Spleen (tissue), 11 donors: Measurements from ENCODE around the gene SORCS1. TPM values are rescaled to one million over a fixed set of nuclear protein-coding genes. Genes with fewer than 3 reads are reported as not detected.

Experiments used
- DNase-seq: peaks from one replicate; pipeline ENCODE4 v3.0.0-alpha.2; 2020
- H3K27ac ChIP-seq, 8 donors: fragments of 200-600 bp; sonication (generic) in 7 of 8; 1 replicate in 4 of 8; 2 replicates in 4 of 8; pipeline versions ENCODE4 v1.5.0 to v1.8.0; 2016 to 2021; ENCODE audit warnings: inconsistent platforms in 4 of 8, mild to moderate bottlenecking in 4 of 8, moderate library complexity in 1 of 8
- H3K27me3 ChIP-seq, 7 donors: fragments of 200-600 bp; sonication (generic) in 6 of 7; replicated peaks in 1 of 7; 1 replicate in 4 of 7; 2 replicates in 3 of 7; pipeline versions ENCODE4 v1.5.0 to v1.8.0; 2016 to 2021; ENCODE audit warnings: inconsistent platforms in 3 of 7, mild to moderate bottlenecking in 1 of 7
- H3K36me3 ChIP-seq, 6 donors: fragments of 200-600 bp; sonication (generic) in 5 of 6; 1 replicate in 4 of 6; 2 replicates in 2 of 6; pipeline versions ENCODE4 v1.5.0 to v1.8.0; 2016 to 2021; ENCODE audit warnings: inconsistent platforms in 2 of 6
- H3K4me1 ChIP-seq, 6 donors: fragments of 200-600 bp; sonication (generic) in 5 of 6; 1 replicate in 3 of 6; 2 replicates in 3 of 6; pipeline versions ENCODE4 v1.5.0 to v1.8.0; 2016 to 2021; ENCODE audit warnings: inconsistent platforms in 3 of 6
- H3K4me3 ChIP-seq, 8 donors: fragments of 200-600 bp; sonication (generic) in 7 of 8; 1 replicate in 4 of 8; 2 replicates in 4 of 8; pipeline versions ENCODE4 v1.5.0 to v1.8.0; 2016 to 2021; ENCODE audit warnings: inconsistent platforms in 4 of 8, mild to moderate bottlenecking in 4 of 8, moderate library complexity in 2 of 8
- H3K9me3 ChIP-seq, 8 donors: fragments of 200-600 bp; sonication (generic) in 7 of 8; 1 replicate in 4 of 8; 2 replicates in 4 of 8; pipeline versions ENCODE4 v1.5.0 to v1.8.0; 2016 to 2021; ENCODE audit warnings: inconsistent platforms in 4 of 8
- CTCF ChIP-seq, 11 experiments: fragments of 200-600 bp in 7 of 11; fragments of 450-650 bp in 4 of 11; sonication (generic) in 4 of 11; IDR thresholded peaks in 8 of 11; conservative IDR thresholded peaks in 3 of 11; 1 replicate in 7 of 11; 2 replicates in 4 of 11; pipeline versions ENCODE4 v1.4.0 to v1.8.0; 2016 to 2021; ENCODE audit warnings: antibody characterized with exemption in 11 of 11, inconsistent platforms in 4 of 11, mild to moderate bottlenecking in 1 of 11
- POLR2A ChIP-seq, 3 donors: fragments of 450-650 bp; IDR thresholded peaks; one replicate each; pipeline ENCODE4 v1.5.1; 2017; ENCODE audit warnings: antibody characterized with exemption in 3 of 3, mild to moderate bottlenecking in 1 of 3
- POLR2AphosphoS5 ChIP-seq, 3 donors: sonication (generic); formaldehyde crosslinking; IDR thresholded peaks; one replicate each; pipeline ENCODE4 v1.5.1; 2017; ENCODE audit warnings: antibody characterized with exemption in 3 of 3
- WGBS, 5 donors: extraction: QIAGEN DNeasy Blood & Tissue Kit in 3 of 5; methylation state at CpG; one replicate each; pipeline versions ENCODE4 v1.1.5 to v1.1.7; 2013 to 2018; 5-methylcytosine and 5-hydroxymethylcytosine counted together
- intact Hi-C: fragments of 100-400 bp; cut with DNase I; formaldehyde crosslinking; loops from one replicate; pipeline ENCODE4 v1.15.0; 2023; ENCODE audit warnings: low total_unique reads
- polyA plus RNA-seq, 3 donors: library from polyadenylated mRNA; stranded (reverse); fragments of 200-250 nt; gene quantifications; one replicate each; pipeline ENCODE4 v1.2.1, GENCODE V29; 2013
- total RNA-seq, 7 donors: library from RNA; depleted of rRNA in 3 of 7; stranded (reverse); fragments of >200 nt in 3 of 7; fragmentation: NEBNext Ultra II Directional in 4 of 7; extraction: Animal tissue kit (Norgen Biotek cat#: 25700) in 4 of 7; gene quantifications; one replicate each; pipeline versions ENCODE4 v1.1.0 to v1.2.1, GENCODE V29; 2016 to 2021
- donor health status: healthy with polysubstance abuse.
- donor health status: DM: no; HTN: no; CAD: no; lungs with moderate emphysema.
- donor health status: DM: no; HTN: no; CAD: no.
- donor health status: Bipolar disorder and iron deficiency.
- donor health status: healthy.
- donor health status: DM: no; HTN: no; CAD: no.
- donor health status: DM: yes; HTN: yes; CAD: no.

SORCS1 gene
- total and polyA plus RNA-seq, 10 donors = 0.67 to 2.7 (median 1.6) TPM

- Histone ChIP-seq H3K4me1 (no peaks in the 10 kb centered on the region), H3K9me3 (no peaks in the 10 kb centered on the region), H3K27ac (no peak overlapping the region), H3K4me3 (no peak overlapping the region), H3K27me3 (peaks cover 0 to 34% (median 0%) of the 10 kb centered on the region in 7 donors), H3K36me3 (no peaks in the 10 kb centered on the region)
- 5 to 11% (median 7%) methylated on average over 2 of the region's 2 CpGs for WGBS, 5 donors
- TF ChIP-seq CTCF (IDR thresholded peaks at IDR 0.05 in 8 of 11, conservative IDR thresholded peaks at IDR 0.05 in 3 of 11) = no peak
- TF ChIP-seq POLR2A (IDR thresholded peaks at IDR 0.05) = no peak
- TF ChIP-seq POLR2AphosphoS5 (IDR thresholded peaks at IDR 0.05) = no peak
- intact Hi-C loops = no loop called here
- no peak for DNase-seq
These were observed 41.8 kb downstream of the SORCS1 start for GRCh38 chr10:107122703-107123102.

GRCh38 chr10:107118866-107119265 lies 45.6 kb downstream of the SORCS1 start:
- peaks cover 0 to 11% (median 0%) of the 10 kb centered on the region in 8 donors for H3K9me3 ChIP-seq
- TF ChIP-seq CTCF (IDR thresholded peaks at IDR 0.05 in 8 of 11, conservative IDR thresholded peaks at IDR 0.05 in 3 of 11) (no peak), POLR2A (IDR thresholded peaks at IDR 0.05) (no peak), POLR2AphosphoS5 (IDR thresholded peaks at IDR 0.05) (no peak)
- H3K4me1 ChIP-seq = no peaks in the 10 kb centered on the region
- peaks cover 0 to 17% (median 0%) of the 10 kb centered on the region in 7 donors for H3K27me3 ChIP-seq
- no peaks in the 10 kb centered on the region for H3K36me3 ChIP-seq
- DNase-seq = no peak
- no peak overlapping the region for H3K27ac ChIP-seq
- intact Hi-C loops = no loop called here
- H3K4me3 ChIP-seq = no peak overlapping the region

- intact Hi-C loops = no loop called here
- no peaks in the 10 kb centered on the region for H3K4me1 ChIP-seq
- WGBS, 5 donors = 71 to 74% (median 73%) methylated on average over 4 of the region's 4 CpGs
- no peak for TF ChIP-seq CTCF (IDR thresholded peaks at IDR 0.05 in 8 of 11, conservative IDR thresholded peaks at IDR 0.05 in 3 of 11)
- TF ChIP-seq POLR2A (IDR thresholded peaks at IDR 0.05) = no peak
- TF ChIP-seq POLR2AphosphoS5 (IDR thresholded peaks at IDR 0.05) = no peak
- DNase-seq = no peak
- H3K9me3 ChIP-seq = peaks cover 0 to 18% (median 12%) of the 10 kb centered on the region in 8 donors
- H3K27me3 ChIP-seq = no peaks in the 10 kb centered on the region
- H3K27ac ChIP-seq = no peak overlapping the region
- H3K36me3 ChIP-seq = no peaks in the 10 kb centered on the region
- H3K4me3 ChIP-seq = no peak overlapping the region
These were observed 60.4 kb downstream of the SORCS1 start for GRCh38 chr10:107104026-107104652.

GRCh38 chr10:107103174-107104025 lies 61.1 kb downstream of the SORCS1 start:
- H3K36me3 ChIP-seq = no peaks in the 10 kb centered on the region
- H3K27me3 ChIP-seq = no peaks in the 10 kb centered on the region
- no peak overlapping the region for H3K4me3 ChIP-seq

More at GRCh38 chr10:107103174-107104025, 61.1 kb downstream of the SORCS1 start:
- 53 to 62% (median 56%) methylated on average over 8 of the region's 8 CpGs for WGBS, 5 donors
- intact Hi-C loops = no loop called here
- no peak overlapping the region for H3K27ac ChIP-seq
- no peaks in the 10 kb centered on the region for H3K4me1 ChIP-seq
- DNase-seq = no peak
- TF ChIP-seq CTCF (IDR thresholded peaks at IDR 0.05 in 8 of 11, conservative IDR thresholded peaks at IDR 0.05 in 3 of 11) (no peak), POLR2A (IDR thresholded peaks at IDR 0.05) (no peak), POLR2AphosphoS5 (IDR thresholded peaks at IDR 0.05) (no peak)
- peaks cover 0 to 10% (median 4%) of the 10 kb centered on the region in 8 donors for H3K9me3 ChIP-seq
